OCI-LY3 (cell line): ENCODE data around the gene NANS.

ENCODE experiments used
- H2AFZ ChIP-seq: fragments of 200-600, 300-600 bp; shearing (Covaris generic); 2 replicates; pipeline ENCODE4 v1.6.0; 2014; ENCODE audit warnings: antibody characterized with exemption, low read depth, low read length
- H3K27ac ChIP-seq: fragments of 200-600, 300-600 bp; sonication (generic); 2 replicates; pipeline ENCODE4 v1.5.1; 2014; ENCODE audit warnings: mild to moderate bottlenecking, low read length, moderate library complexity, mixed read lengths
- H3K27me3 ChIP-seq: fragments of 200-600, 300-600 bp; sonication (generic); 2 replicates; pipeline ENCODE4 v1.6.1; 2014; ENCODE audit warnings: low read depth, low read length, mixed read lengths
- H3K36me3 ChIP-seq: fragments of 200-600, 300-600 bp; sonication (generic); replicated peaks from 2 replicates; pipeline ENCODE3; 2014; ENCODE audit warnings: low read depth, low read length, mixed read lengths
- H3K4me1 ChIP-seq: fragments of 300-600, 200-600 bp; sonication (generic); 2 replicates; pipeline ENCODE4 v1.6.1; 2014; ENCODE audit warnings: low read length, mixed read lengths
- H3K4me2 ChIP-seq: fragments of 200-600, 300-600 bp; sonication (generic); 2 replicates; pipeline ENCODE4 v1.6.1; 2014; ENCODE audit warnings: low read length, mixed read lengths
- H3K4me3 ChIP-seq: fragments of 300-600, 200-600 bp; sonication (generic); 2 replicates; pipeline ENCODE4 v1.5.1; 2014; ENCODE audit warnings: antibody characterized with exemption, mild to moderate bottlenecking, low read length, moderate library complexity
- H3K79me2 ChIP-seq: fragments of 300-600, 200-600 bp; shearing (Covaris generic); 2 replicates; pipeline ENCODE4 v1.6.1; 2014; ENCODE audit warnings: mild to moderate bottlenecking, low read length, mixed read lengths
- H3K9ac ChIP-seq: fragments of 300-600, 200-600 bp; shearing (Covaris generic); 2 replicates; pipeline ENCODE4 v1.6.0; 2014; ENCODE audit warnings: mild to moderate bottlenecking, low read length, moderate library complexity
- H3K9me3 ChIP-seq: fragments of 200-600, 300-600 bp; shearing (Covaris generic); 2 replicates; pipeline ENCODE4 v1.6.1; 2014; ENCODE audit warnings: low read length, mixed read lengths; ENCODE audit not compliant: insufficient read depth
- H4K20me1 ChIP-seq: fragments of 200-600, 300-600 bp; sonication (generic); 2 replicates; pipeline ENCODE4 v1.6.1; 2016; ENCODE audit warnings: low read length, mixed read lengths; ENCODE audit not compliant: insufficient read depth
- EZH2phosphoT487 ChIP-seq: fragments of 200-600 bp; shearing (Covaris generic); IDR thresholded peaks from 2 replicates; pipeline ENCODE4 v1.6.1; 2018; ENCODE audit warnings: antibody characterized with exemption, mixed run types, low read depth
- TF ChIP-seq, protein P1 (sequence below): fragments of 200-600, 300-600 bp; sonication (generic); IDR thresholded peaks from 2 replicates; pipeline ENCODE4 v1.5.1; 2014; ENCODE audit warnings: antibody characterized with exemption, low read length, low read depth

NANS gene

DNA sequence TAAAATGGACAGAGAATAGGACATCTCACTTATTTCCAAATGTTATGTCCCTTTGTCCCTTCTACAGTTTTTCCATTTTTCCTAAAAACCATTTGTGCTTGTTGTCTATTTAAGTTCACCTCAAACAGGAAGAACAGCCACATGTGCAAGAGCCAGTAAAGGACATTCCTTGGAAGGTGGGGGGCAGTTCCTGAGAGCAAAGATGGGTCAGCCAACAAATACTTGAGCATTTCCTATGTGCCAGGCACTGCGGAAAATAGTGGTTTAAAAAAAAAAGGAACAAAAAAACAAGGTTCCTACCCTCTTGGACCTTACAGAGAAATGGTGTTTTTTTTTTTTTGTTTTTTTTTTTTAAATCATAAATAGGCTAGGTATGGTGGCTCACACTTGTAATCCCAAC lies 46.6 kb upstream of the NANS start:
- peaks cover 18% of the 10 kb centered on the region for H4K20me1 ChIP-seq
- H3K36me3 ChIP-seq = peaks cover 64% of the 10 kb centered on the region
- peak overlapping the region; percentile 80 for H3K27ac ChIP-seq
- 0 out of 2 replicates have a peak overlapping the region, but pooled peaks have one; percentile 19 for H3K4me3 ChIP-seq
- peak overlapping the region; percentile 66 for H3K4me2 ChIP-seq
- H3K9me3 ChIP-seq = no peaks in the 10 kb centered on the region
- H3K9ac ChIP-seq = 0 out of 2 replicates have a peak overlapping the region, but pooled peaks have one; percentile 24
- peaks cover 76% of the 10 kb centered on the region for H3K79me2 ChIP-seq
- H3K27me3 ChIP-seq = no peaks in the 10 kb centered on the region
- peaks cover 53% of the 10 kb centered on the region for H3K4me1 ChIP-seq
- H2AFZ ChIP-seq = no peak overlapping the region
- TF ChIP-seq, protein P1, sequence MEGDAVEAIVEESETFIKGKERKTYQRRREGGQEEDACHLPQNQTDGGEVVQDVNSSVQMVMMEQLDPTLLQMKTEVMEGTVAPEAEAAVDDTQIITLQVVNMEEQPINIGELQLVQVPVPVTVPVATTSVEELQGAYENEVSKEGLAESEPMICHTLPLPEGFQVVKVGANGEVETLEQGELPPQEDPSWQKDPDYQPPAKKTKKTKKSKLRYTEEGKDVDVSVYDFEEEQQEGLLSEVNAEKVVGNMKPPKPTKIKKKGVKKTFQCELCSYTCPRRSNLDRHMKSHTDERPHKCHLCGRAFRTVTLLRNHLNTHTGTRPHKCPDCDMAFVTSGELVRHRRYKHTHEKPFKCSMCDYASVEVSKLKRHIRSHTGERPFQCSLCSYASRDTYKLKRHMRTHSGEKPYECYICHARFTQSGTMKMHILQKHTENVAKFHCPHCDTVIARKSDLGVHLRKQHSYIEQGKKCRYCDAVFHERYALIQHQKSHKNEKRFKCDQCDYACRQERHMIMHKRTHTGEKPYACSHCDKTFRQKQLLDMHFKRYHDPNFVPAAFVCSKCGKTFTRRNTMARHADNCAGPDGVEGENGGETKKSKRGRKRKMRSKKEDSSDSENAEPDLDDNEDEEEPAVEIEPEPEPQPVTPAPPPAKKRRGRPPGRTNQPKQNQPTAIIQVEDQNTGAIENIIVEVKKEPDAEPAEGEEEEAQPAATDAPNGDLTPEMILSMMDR = no peak
- TF ChIP-seq EZH2phosphoT487 = no peak

DNA sequence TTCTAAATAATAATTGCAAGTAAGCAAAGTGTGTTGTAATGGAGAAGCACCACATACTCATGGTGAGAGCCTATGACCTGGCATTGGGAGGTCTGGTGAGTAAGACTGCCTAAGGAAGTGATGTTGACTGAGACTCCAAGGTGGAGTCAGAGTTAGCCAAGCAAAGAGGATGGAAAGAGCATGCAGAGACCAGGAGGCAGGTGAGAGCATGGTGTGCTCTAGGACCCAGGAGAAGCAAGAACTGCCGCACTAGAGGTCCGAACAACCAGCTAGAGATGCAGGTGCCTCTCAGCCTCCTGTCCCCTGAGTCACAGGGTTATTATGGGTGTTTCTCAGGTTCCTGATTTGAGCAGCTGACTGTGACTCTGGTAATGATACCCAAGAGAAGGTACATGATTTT lies 46.1 kb upstream of the NANS start:
- no peak overlapping the region for H2AFZ ChIP-seq
- H4K20me1 ChIP-seq = peaks cover 18% of the 10 kb centered on the region
- H3K4me3 ChIP-seq = peak overlapping the region; percentile 28
- no peaks in the 10 kb centered on the region for H3K9me3 ChIP-seq
- no peaks in the 10 kb centered on the region for H3K27me3 ChIP-seq
- peaks cover 58% of the 10 kb centered on the region for H3K4me1 ChIP-seq
- TF ChIP-seq, protein P1 = no peak
- no peak for TF ChIP-seq EZH2phosphoT487
- peak overlapping the region; percentile 80 for H3K27ac ChIP-seq
- peak overlapping the region; percentile 66 for H3K4me2 ChIP-seq
- H3K79me2 ChIP-seq = peaks cover 71% of the 10 kb centered on the region
- peak overlapping the region; percentile 24; the same call in 1 of the 2 replicates for H3K9ac ChIP-seq
- H3K36me3 ChIP-seq = peaks cover 62% of the 10 kb centered on the region

DNA sequence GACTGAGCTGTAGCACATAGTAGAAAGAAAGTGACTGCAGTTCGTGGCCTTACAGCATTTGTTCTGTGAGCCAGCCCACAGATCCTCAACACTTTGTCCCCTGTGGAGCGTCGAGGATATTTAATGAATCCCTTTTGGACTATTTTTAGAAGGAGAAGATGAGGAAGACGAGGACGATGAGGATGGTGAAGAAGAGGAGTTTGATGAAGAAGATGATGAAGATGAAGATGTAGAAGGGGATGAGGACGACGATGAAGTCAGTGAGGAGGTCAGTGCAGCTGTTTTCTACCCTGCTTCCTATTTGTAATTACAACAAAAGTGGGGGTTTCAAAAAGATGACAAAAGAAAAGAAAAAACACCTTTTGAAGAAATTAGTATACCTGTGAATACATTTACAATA lies 45.4 kb upstream of the NANS start:
- Histone ChIP-seq H3K4me2 (peak overlapping the region; percentile 66), H3K36me3 (peaks cover 60% of the 10 kb centered on the region), H3K79me2 (peaks cover 64% of the 10 kb centered on the region), H3K4me3 (peak overlapping the region; percentile 28; the same call in 1 of the 2 replicates), H3K9ac (peak overlapping the region; percentile 36), H4K20me1 (peaks cover 18% of the 10 kb centered on the region), H3K4me1 (peaks cover 59% of the 10 kb centered on the region), H3K27me3 (no peaks in the 10 kb centered on the region), H3K27ac (peak overlapping the region; percentile 80), H3K9me3 (no peaks in the 10 kb centered on the region), H2AFZ (no peak overlapping the region)
- TF ChIP-seq, protein P1 = no peak
- TF ChIP-seq EZH2phosphoT487 = no peak

DNA sequence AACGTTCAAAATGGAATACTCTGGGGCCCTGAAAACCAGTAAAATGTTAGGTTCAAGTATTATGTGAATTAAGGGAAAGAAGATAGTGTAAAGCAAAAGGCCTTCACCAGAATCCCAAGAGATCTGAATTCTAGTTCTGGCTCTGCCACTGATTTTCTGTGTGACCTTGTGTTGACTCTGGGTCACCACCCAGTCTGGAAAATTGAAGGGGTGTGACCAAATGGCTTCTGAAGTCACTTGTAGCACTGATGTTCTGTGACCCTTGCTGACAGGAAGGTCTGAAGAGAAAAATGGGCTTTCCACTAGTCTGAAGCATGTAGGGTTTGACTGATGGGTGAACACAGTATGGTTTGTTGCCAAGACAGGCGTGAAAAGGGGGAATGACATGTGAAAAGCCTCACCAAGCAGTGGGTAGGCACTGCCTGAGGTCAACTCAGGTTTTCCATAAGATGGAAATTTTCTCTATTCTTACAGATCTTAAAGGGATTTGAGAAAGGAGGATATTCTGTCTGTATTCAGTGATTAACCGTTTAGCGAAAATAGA lies 40.3 kb upstream of the NANS start:
- Histone ChIP-seq H3K4me1 (peaks cover 22% of the 10 kb centered on the region), H3K27ac (no peak overlapping the region; the same call in 1 of the 2 replicates), H3K9ac (no peak overlapping the region), H3K79me2 (peaks cover 16% of the 10 kb centered on the region), H4K20me1 (no peaks in the 10 kb centered on the region; the same call in 1 of the 2 replicates), H3K4me3 (no peak overlapping the region), H3K36me3 (peaks cover 65% of the 10 kb centered on the region), H3K4me2 (no peak overlapping the region), H2AFZ (no peak overlapping the region), H3K9me3 (no peaks in the 10 kb centered on the region), H3K27me3 (no peaks in the 10 kb centered on the region)
- TF ChIP-seq, protein P1 = no peak
- TF ChIP-seq EZH2phosphoT487 = no peak
